Measurements from ENCODE around the gene DCC.

DNA sequence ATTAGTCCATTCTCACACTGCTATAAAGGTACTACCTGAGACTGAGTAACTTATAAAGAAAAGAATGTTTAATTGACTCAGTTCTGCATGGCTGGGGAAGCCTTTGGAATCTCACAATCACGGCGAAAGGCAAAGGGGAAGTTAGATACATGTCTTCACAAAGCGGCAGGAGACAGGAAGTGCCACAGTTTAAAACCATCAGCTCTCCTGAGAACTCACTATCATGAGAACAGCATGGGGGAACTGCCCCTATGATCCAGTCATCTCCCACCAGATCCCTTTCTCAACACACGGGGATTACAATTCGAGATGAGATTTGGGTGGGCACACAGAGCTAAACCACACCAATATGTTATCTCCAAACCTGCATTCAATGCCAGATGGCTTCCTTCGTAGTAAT lies 716.1 kb downstream of the DCC start:
- TF ChIP-seq TEAD1 (CRISPR knock-in tag; IDR thresholded peaks at IDR 0.05) (no peak), SP1 (CRISPR knock-in tag; conservative IDR thresholded peaks at IDR 0.05) (no peak), E2F4 (CRISPR knock-in tag; IDR thresholded peaks at IDR 0.05; ENCODE audit: borderline replicate concordance, low read depth) (no peak)
